ENCODE results near the gene TGM3.

DNA sequence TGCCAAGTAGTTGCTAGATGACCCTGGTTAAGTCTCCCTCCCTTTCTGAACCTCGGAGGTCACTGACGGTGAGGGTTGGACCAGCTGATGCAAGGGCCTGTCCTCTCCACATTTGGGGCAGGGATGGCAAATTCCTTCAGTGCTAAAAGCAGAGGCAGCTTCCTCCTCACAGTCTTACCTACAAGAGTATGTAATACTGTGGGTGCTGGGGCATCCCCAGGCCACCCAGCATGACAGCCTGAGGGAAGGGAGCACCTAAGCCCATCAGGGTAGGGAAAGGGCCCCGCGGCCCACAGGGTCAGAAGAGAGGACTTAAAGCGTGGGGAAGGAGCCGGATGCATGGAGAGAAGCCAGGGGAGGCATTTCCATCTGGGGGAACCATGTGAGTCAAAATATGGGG, 38.0 kb downstream of the TGM3 start:
- TF ChIP-seq JUN (CRISPR knock-in tag; IDR thresholded peaks at IDR 0.05) (no peak), FOXP1 (CRISPR knock-in tag; IDR thresholded peaks at IDR 0.05; ENCODE audit: borderline replicate concordance) (no peak), E2F1 (CRISPR knock-in tag; IDR thresholded peaks at IDR 0.05) (no peak), USF2 (CRISPR knock-in tag; IDR thresholded peaks at IDR 0.05) (no peak)
- TF ChIP-seq, protein P1, sequence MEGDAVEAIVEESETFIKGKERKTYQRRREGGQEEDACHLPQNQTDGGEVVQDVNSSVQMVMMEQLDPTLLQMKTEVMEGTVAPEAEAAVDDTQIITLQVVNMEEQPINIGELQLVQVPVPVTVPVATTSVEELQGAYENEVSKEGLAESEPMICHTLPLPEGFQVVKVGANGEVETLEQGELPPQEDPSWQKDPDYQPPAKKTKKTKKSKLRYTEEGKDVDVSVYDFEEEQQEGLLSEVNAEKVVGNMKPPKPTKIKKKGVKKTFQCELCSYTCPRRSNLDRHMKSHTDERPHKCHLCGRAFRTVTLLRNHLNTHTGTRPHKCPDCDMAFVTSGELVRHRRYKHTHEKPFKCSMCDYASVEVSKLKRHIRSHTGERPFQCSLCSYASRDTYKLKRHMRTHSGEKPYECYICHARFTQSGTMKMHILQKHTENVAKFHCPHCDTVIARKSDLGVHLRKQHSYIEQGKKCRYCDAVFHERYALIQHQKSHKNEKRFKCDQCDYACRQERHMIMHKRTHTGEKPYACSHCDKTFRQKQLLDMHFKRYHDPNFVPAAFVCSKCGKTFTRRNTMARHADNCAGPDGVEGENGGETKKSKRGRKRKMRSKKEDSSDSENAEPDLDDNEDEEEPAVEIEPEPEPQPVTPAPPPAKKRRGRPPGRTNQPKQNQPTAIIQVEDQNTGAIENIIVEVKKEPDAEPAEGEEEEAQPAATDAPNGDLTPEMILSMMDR (IDR thresholded peaks at IDR 0.05) = no peak
- TF ChIP-seq, protein P2, sequence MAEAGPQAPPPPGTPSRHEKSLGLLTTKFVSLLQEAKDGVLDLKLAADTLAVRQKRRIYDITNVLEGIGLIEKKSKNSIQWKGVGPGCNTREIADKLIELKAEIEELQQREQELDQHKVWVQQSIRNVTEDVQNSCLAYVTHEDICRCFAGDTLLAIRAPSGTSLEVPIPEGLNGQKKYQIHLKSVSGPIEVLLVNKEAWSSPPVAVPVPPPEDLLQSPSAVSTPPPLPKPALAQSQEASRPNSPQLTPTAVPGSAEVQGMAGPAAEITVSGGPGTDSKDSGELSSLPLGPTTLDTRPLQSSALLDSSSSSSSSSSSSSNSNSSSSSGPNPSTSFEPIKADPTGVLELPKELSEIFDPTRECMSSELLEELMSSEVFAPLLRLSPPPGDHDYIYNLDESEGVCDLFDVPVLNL (CRISPR knock-in tag; IDR thresholded peaks at IDR 0.05; ENCODE audit: borderline replicate concordance, low read depth) = no peak
